HG03060 (cell line): Measurements from ENCODE around the gene NPHP4.

Experiments
- ATAC-seq: cut with Tn5 transposase; IDR thresholded peaks from one replicate; pipeline ENCODE4 v1.9.1; 2021; ENCODE audit warnings: low read depth, moderate number of reproducible peaks; ENCODE audit not compliant: unreplicated experiment

Gene NPHP4

DNA sequence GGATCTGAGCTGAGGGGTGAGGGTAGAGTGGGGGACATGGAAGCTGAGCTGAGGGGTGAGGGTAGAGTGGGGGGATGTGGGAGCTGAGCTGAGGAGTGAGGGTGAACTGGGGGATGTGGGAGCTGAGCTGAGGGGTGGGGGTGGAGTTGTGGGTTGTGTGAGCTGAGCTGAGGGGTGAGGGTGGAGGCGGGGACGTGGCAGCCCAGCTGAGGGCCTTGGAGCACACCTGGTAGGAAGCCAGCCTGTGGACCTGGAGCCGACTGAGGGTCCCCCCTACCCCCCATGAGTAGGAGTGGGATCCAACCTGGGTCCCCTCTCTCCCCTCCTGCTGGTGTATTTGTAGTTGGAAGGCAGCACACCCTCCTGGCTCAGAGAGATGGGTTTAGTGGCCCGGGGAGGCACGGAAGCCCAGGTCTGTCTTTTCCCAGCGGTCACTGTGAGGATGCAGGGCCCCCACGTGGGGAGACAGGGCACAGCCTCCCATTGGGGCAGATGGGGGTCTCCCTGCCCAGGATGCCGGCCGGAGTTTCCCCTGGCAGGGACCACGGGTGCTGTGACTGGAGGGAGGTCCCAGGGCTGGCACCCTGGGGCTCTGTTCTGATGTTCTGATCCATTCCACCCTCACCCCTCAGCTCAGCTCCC lies 13.2 kb upstream of the NPHP4 start:
- no peak for ATAC-seq

DNA sequence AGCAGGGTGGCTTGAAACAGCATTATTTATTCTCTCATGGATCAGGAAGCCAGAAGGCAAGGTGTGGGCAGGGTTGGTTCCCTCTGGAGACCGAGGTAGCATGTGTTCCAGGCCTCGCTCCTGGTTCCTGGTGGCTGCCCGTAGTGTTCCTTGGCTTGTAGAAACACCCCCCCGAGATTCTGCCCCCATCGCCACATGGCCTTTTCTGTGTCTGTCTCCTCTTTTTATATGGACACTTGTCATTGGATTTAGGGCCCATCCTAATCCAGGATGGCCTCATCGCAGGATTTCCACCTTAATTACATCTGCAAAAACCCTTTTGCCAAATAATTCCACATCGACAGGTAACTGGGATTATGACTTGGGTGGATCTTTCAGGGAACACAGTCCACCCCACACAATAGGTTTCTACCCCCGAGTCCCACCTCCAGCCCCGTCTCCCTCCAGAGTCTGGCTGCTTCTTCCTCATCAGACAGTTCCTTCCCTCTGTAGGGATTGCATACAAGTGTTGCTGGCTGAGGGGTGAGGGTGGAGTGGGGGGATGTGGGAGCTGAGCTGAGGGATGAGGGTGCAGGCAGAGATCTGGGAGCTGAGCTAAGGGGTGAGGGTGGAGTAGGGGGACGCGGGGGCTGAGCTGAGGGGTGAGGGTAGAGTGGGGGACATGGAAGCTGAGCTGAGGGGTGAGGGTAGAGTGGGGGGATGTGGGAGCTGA lies 12.3 kb upstream of the NPHP4 start:
- ATAC-seq, result no peak

DNA sequence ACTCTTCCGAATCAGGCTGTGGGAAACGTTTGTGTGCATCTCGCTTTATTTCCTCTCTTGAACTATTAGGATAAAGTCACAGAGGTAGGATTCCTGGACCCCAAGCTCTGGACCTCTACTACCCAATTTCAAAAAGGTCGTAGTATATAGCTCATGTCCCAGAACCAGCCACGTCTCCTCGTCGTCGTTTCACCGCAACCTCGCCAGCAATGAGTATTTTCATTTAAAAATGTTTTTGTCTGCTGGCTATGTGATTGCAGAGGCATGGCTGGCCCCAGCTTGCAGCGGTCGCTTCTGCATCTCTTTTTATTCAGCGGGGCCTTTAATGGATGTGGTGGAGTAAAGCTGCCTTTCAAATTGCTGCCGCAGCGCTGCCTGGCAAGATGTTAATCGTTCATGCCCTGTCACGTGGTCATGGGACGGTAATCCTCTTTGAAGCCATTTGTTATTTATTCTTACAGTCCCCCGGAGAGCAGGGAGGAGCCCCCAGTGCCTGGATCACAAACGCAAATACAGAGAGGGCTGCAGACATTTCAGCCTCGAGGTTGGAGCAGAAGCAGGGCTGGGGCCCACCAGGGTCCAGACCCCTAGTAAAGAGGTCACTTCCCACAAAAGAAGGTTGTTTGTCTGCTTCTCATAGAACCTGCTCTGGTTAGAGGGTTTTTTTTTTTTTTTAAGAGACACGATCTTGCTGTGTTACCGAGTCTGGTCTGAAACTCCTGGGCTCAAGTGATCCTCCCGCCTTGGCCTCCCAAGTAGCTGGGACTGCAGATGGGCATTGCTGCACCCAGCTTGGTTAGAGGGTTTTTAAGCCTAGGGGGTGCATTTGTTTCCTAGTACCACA lies 11.6 kb upstream of the NPHP4 start:
- ATAC-seq, result no peak

DNA sequence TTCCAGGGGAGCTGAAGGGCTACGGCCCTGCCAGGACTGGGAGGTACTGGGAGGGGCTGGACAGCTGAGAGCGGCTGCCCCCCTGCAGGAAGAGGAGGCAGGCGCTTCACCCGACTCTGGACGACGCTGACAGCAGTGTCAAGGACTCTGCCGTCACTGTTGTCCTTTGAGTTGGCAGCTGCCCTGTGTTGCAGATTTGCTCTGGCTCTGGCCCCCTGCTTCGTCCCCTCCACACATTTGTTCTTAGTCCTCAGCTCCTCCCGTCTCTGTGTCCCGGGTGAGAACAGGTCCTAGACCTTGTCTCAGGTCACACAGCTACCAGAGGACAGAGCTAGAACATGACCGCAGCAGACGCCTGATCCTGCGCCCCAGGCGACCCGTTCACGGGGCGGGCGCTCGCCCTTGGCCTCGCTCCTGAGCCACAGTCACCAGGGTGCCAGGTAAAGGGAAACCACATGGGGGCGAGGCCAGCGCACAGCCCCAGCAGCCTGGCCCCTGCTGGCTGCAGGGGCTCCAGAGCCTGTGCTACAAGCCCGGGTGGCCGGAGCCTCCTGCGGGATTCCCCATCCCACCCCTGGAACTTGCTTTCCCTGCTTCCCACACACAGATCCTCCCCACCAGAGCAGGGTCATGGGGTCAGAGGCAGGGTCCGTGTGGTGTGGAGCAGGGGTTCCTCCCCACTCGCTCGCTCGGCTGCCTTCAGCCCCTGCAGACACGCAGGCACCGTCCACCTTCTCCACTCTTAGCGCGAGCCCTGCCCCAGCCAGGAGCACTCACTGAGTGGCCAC lies 10.7 kb upstream of the NPHP4 start:
- no peak for ATAC-seq

DNA sequence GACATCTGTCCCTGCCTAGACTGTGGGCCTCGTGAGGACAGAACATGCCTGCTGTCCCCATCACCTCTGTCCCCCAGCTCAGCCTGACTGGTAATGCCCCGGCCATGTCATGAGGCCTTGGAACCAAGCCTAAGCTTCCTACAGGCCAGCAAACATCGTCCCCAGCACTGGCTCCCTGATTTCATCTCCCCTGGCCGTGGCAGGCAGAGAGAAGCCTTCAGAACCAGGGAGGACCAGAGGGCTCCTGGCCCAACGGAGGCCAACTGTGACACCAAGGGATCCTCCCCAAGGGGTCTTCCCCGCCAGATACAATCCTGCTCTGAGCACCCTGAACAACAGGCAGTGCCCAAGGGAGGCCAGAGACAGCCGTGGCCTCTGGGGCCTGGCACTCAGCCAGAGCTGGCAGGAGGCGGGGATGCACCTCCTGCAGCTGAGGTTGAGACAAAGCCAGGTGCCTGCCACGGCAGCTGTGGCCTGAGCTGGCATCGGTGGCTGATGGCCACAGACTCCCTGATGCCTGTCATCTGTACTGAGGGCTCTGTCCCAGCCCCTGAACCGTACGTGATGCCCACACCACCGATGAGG lies 9.9 kb upstream of the NPHP4 start:
- ATAC-seq, result no peak

DNA sequence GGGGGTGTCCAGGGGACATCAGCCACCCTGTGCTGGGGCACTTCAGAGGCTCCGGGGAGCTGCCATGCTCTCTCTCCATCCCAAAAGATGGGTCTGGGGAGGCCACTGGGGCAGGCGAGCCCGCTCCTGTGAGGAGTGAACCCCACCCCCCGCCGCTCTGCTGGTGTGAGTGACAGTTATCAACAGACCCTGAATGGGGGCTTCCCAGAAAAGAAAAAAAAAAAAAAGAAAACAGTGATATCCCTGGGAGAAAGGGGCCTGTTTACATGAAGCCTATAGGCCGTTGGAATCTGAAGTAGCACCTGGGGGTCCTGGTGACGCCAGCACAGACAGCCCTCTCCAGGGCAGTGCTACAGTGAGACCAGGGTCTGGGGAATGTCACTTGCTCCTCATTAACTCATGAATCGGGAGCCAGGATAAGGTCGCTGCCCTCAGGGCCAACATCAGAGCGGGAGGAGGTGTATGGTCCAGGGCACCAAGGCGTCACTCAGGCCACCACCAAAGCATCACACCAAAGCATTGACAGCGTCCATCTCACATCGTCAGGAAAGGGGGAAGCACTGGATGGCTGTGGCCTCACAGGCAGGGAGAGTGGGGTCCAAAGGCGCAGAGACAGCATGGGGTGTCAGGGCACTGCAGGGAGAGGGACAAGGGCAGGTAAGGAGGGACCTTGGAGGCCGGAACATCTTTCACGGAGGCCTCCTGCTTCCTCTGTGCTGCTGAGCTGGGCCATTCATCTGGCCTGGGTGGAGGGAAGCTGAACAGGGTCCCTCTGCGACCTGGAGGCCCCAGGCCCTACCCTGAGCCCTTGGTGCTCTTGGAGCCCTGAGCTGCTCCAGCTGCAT lies 8.4 kb upstream of the NPHP4 start:
- ATAC-seq, result no peak

DNA sequence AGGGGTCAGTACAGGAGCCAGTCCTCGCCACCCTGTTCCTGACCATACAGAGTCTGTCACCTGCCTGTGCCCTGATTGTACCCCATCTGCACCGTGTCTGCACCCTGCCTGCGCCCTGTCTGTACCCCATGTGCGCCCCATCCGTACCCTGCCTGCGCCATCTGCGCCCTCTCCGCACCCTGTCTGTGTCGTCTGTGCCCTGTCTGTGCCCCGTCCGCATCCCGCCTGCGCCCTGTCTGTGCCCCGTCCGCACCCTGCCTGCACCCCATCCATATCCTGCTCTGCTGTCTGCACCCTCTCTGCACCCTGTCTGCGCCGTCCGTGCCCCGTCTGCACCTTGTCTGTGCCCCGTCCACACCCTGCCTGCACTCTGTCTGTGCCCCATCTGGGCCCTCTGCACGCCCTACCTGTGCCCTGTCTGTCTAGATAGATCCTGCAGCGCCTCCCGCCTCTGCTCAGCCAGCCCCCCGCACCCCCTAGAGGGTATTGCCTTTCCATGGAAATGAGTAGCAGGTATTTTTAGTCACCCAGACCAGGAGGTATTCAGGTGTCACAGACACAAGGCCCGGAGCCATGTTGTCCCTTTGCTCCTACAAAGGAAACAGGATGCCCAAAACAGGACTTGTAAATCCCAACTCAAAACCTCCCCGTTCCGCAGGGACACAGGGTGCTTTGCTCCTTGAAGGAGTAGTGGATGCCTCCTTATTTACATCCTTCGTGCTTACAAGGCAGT lies 7.7 kb upstream of the NPHP4 start:
- no peak for ATAC-seq

DNA sequence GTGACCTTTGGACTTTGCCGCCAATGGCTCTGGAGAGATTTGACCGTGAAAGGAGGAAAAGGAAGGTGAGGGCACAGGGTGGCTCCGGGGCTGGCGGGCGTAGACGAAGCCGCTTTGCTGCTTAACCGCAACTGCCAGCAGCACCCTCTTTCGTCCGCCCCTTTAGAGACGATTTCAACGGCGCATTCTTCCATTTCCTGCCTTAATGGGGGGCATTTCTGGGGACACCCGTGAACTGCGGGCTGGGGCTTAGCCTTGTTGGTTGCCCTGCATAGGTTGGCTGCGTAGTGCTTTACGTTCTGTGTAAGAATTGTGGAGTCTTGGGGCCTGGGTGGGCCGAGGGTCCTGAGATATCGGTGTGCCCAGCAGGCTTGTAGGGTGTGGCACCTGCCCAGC lies 6.7 kb upstream of the NPHP4 start:
- ATAC-seq, result no peak

DNA sequence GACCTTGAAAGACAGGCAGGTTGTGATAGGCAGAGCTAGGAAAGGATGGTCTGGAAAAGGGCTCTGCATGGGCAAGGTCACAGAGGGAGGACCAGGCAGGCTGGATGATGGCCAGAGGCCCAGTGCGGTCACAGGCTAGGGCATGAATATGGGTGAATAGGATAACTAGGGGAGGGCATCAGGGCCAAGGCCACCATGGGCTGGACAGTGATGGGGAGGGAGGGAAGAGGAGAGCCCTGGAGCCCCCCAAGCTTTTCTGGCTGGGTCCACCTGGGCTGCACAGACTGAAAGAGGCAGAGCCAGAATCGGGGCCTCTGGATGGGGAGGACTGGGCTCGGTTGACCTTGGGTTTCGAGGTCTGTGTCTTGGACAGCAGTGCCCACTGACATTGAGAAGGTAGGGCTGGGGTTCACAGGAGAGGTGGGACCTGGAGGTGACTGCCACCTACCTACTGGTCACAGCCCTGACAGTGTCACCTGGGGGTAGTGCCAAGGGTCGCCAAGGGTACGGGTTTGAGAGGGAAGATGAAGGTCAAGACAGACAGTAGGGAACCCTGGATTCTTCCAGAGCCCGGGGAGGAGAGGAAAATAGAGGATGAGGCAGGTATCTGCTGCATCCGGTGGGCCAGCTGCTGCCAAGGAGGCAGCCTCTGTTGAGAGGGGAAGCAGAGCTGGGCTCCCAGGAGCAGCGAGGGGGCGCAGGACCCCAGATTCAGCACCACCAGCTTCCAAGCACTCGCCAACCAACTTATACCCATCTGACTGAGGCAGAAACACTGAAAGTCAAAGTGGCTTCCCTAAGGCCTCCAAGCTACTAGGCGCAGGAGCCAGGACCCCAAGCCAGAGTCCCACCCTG lies 6.1 kb upstream of the NPHP4 start:
- ATAC-seq, result no peak

DNA sequence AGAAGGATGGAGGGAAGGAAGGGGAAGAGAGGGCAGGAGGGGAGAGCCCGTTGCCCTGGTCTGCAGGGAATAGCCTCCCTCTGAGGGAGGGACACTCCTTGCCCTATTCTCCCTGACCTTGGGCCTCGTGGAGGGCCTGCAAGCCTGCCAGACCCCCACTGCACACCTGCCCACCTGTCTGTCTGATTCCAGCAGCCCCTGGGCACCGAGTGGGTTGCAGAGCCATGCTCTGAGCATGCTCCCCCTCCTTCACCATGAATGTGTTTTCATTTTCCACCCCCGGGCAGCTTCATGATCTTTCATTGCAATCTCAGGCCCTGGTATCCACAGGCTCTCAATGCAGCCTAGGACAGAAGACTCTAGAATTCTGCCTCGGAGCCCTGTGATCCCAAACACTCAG lies 5.1 kb upstream of the NPHP4 start:
- no peak for ATAC-seq

DNA sequence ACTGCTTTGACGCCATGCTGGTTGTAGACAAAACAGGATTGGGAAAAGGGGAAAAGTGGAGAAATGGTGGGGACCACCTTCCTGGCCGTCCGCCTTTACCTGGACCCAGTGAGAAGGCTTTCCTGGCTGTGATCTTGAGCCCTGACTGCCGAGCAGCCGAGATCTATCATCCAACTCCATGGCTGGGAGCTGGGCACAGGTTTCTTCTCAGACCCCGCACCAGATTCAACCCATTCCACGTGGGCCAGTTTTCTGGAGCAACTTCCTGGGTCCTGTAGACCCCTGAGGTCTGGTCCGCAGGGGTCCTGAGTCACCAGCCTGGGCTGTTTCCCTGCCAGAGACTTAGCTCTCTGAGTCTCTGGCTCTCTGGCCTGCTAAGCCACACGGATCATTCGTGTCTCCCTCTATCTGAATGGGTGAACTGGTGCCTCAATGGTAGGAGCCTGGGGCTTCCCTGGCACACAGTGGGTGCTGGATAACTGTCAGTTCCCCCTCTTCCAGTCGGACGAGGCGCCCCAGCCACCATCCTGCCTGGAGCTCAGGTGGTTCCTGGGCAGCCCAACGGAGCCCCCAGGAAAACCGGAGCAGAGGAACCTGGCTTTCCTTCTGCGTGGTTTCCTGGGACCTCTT lies 4.5 kb upstream of the NPHP4 start:
- no peak for ATAC-seq

DNA sequence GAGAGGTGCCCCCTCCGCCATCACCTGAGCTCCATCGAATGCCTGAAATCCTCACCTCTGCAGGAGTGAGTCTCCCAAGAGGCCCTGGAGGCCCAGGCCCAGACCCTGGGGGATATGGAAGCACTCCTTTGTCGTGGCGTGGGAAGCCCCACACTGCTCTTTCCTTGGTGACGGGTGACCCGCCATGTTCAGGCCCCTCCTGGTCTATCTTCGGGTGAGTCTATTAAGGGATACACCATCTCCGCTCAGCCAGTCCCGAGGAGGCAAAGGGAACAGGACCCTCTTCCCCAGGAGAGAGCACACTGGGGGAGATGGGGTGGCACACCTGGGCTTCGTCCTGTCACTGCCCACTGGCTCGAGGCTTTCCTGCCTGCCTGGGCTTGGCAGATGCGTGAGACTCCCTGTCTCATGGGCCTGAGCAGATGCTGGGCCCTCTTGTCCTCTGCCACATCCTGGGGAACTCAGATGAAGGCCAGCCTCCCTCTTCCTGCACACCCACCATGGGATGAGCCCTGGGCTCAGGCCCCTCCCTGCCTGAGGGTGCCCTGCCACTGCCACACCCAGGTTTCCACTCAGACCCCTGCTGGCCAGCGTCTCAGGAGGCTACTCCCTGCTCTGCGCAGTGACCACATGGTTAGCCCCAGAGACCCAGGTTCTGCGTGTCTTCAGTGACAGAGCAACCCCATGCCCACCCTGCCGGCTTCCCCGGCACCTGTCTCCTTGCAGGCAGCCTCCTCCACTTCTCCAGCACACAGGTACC lies 3.8 kb upstream of the NPHP4 start:
- ATAC-seq, result no peak

DNA sequence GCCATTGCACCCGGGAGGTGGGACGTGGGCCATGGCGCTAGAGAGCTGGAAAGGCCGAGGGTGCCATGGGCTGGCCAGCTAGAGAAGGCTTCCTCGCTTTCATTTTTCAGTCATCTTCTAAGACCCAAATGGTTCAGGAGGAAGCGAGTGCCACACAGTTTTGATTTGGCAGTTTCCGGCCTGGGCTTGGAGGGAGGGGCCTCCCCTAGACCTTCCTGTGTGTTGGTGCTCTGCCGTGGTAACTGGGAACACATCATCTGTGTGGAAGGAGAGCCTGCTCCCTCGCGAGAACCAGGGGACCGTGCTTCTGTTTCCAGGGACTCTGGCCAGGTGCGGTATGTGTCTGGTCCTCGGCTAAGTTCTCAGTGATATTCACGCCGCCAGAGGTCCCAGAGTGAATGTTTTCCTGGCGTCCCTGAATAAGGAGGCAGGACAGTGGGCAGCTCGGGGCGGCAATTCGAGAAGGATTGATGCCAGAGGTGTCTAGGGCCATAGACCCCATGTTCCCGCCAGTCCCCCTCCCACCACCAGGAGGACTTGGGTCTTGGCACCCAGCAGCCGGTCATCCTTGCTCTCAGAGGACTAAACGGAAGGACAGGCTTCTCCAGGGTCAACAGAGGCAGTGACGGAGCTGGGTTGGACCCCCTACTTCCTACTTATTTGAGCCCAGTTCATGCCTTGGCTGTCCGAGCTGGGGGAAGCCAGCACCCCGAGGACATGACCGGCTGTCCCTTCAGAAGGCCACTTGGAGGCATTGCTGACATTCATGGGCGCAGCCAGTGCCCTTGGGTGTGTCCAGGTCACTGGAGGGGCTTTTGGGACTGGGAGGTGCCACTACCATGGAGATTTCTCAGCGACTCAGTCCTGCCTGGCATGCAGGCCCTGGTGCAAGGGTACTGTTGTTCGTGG lies 2.7 kb upstream of the NPHP4 start:
- no peak for ATAC-seq

DNA sequence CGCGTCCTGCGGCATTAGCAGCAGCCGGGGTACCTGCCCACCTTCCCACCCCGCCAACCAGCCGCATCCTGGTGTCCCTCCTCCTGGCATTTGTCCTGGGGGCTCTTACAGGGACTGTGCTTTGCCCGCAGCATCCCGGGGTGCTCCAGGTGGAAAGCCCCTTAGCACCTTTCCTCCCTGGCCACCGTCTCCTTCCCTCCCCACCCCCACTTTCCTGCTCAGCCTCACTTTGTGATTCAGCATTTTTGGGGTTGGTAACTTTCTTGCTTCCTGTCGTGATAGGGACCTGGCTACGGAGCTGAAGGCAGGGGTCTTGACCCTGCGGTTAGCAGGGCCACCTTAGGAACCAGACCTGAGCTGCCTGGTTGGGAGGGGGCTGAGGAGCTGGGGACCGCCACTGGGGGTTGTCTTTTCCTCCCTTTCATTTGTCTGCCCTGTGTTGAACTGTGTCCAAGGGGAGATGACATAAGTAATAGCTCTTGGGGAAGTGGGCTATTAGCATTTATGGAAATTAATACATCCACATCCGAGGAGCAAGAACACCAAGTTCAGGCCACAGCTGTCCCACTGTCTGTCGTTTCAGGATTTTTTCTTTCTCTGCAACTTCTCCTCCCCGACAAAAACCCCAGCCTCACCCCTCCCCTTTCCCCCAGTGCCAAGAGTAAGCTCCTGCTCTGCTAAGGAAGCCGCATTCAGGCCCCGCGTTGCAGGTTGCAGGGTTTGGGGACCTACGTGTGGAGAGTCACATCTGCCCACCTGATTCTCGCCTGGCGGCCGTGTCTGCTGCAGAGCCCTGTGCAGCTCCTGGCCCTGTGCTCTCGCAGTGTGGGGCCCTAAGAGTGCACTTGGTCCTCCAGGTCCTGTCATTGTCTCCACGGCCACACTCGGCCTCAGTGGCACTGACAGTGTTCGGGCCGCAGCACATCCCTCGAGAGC lies 1.6 kb upstream of the NPHP4 start:
- no peak for ATAC-seq
